ENCODE results near the gene EVI5L.

EVI5L gene

GRCh38 chr19:7859831-7860713 is 30.1 kb downstream of the EVI5L start:
- no peak for DNase-seq (ENCODE audit: low read depth in 2 of 3, low spot score in 1 of 3)

- DNase-seq (ENCODE audit: low read depth in 2 of 3, low spot score in 1 of 3) = no peak
Observed at GRCh38 chr19:7860714-7861618, 30.9 kb downstream of the EVI5L start.

- no peak for DNase-seq (ENCODE audit: low read depth in 2 of 3, low spot score in 1 of 3)
Observed at GRCh38 chr19:7861619-7862412, 31.8 kb downstream of the EVI5L start.

GRCh38 chr19:7862413-7862951 is 32.5 kb downstream of the EVI5L start:
- peak; percentile 50 to 72 (median 62) for DNase-seq (ENCODE audit: low read depth in 2 of 3, low spot score in 1 of 3)

GRCh38 chr19:7863157-7863970 is 33.3 kb downstream of the EVI5L start:
- no peak for DNase-seq (ENCODE audit: low read depth in 2 of 3, low spot score in 1 of 3)

GRCh38 chr19:7863971-7864689 is 34.1 kb downstream of the EVI5L start:
- no peak for DNase-seq (ENCODE audit: low read depth in 2 of 3, low spot score in 1 of 3)

GRCh38 chr19:7864690-7865074 is 34.7 kb downstream of the EVI5L start:
- no peak for DNase-seq (ENCODE audit: low read depth in 2 of 3, low spot score in 1 of 3)

- no peak for DNase-seq (ENCODE audit: low read depth in 2 of 3, low spot score in 1 of 3)
Observed at GRCh38 chr19:7865262-7865911, 35.4 kb downstream of the EVI5L start.

GRCh38 chr19:7866399-7867091 is 36.5 kb downstream of the EVI5L start:
- DNase-seq (ENCODE audit: low read depth in 2 of 3, low spot score in 1 of 3) = no peak

- DNase-seq (ENCODE audit: low read depth in 2 of 3, low spot score in 1 of 3) = no peak
Observed at GRCh38 chr19:7867092-7867844, 37.2 kb downstream of the EVI5L start.

- no peak for DNase-seq (ENCODE audit: low read depth in 2 of 3, low spot score in 1 of 3)
Observed at GRCh38 chr19:7868326-7868670, 38.3 kb downstream of the EVI5L start.

GRCh38 chr19:7868671-7869452 is 38.8 kb downstream of the EVI5L start:
- peak; percentile 68 to 74 (median 72) for DNase-seq (ENCODE audit: low read depth in 2 of 3, low spot score in 1 of 3)

GRCh38 chr19:7869453-7869909 is 39.5 kb downstream of the EVI5L start:
- peak; percentile 66 to 78 (median 68) for DNase-seq (ENCODE audit: low read depth in 2 of 3, low spot score in 1 of 3)

GRCh38 chr19:7869910-7870511 is 40.0 kb downstream of the EVI5L start:
- peak; percentile 34 to 60 (median 40) for DNase-seq (ENCODE audit: low read depth in 2 of 3, low spot score in 1 of 3)

GRCh38 chr19:7870571-7871436 is 40.8 kb downstream of the EVI5L start:
- peak; percentile 54 to 72 (median 57) for DNase-seq (ENCODE audit: low read depth in 2 of 3, low spot score in 1 of 3)

Data from stimulated activated CD4-positive, alpha-beta T cell treated with anti-CD3 and anti-CD28 coated beads, Interleukin-12 subunit alpha, Interleukin-12 subunit beta, amount 100 ng/mL, for 48 hours (primary cell).